Right lobe of liver (tissue), 6 donors: ENCODE results near the gene CCDC92. TPM values are rescaled to one million over a fixed set of nuclear protein-coding genes. Genes with fewer than 3 reads are reported as not detected.

Source experiments
- ATAC-seq, 4 donors: fragments of 200-7000 bp; cut with Tn5 transposase; one replicate each; pipeline ENCODE4 v1.9.1; 2020; ENCODE audit warnings: mild to moderate bottlenecking in 4 of 4, moderate library complexity in 4 of 4
- DNase-seq, 3 donors: peaks; one replicate each; pipeline ENCODE4 v3.0.0-alpha.2; 2020
- H3K27ac ChIP-seq, 3 donors: fragments of 200-600 bp; one replicate each; pipeline ENCODE4 v1.8.0; 2022
- H3K27me3 ChIP-seq, 2 donors: fragments of 200-600 bp; one replicate each; pipeline ENCODE4 v1.8.0; 2022
- H3K36me3 ChIP-seq, 4 donors: fragments of 200-600 bp; sonication (generic) in 1 of 4; one replicate each; pipeline versions ENCODE4 v1.5.1 to v1.8.0; 2017 to 2022; ENCODE audit warnings: control low read depth in 1 of 4
- H3K4me1 ChIP-seq, 4 donors: fragments of 200-600 bp; sonication (generic) in 1 of 4; one replicate each; pipeline versions ENCODE4 v1.5.1 to v1.8.0; 2017 to 2022; ENCODE audit warnings: control low read depth in 1 of 4
- H3K4me3 ChIP-seq, 3 donors: fragments of 200-600 bp; one replicate each; pipeline ENCODE4 v1.8.0; 2022
- H3K9me3 ChIP-seq, 4 donors: fragments of 200-600 bp; sonication (generic) in 1 of 4; one replicate each; pipeline versions ENCODE4 v1.5.1 to v1.8.0; 2017 to 2022; ENCODE audit warnings: control low read depth in 1 of 4
- POLR2A ChIP-seq: fragments of 450-650 bp; IDR thresholded peaks from one replicate; pipeline ENCODE4 v1.6.1; 2017; ENCODE audit warnings: antibody characterized with exemption, mild to moderate bottlenecking
- WGBS: methylation state at CpG from one replicate; pipeline ENCODE4 v1.1.6; 2018; ENCODE audit warnings: low coverage, low lambda C conversion rate; ENCODE audit not compliant: insufficient coverage; ENCODE audit errors: missing lambda C conversion rate; 5-methylcytosine and 5-hydroxymethylcytosine counted together
- intact Hi-C, 2 donors: fragments of 100-400 bp; cut with DNase I; formaldehyde crosslinking; loops; one replicate each; pipeline versions ENCODE4 v1.11.2 to v1.14.1; 2022
- total RNA-seq, 6 experiments: library from RNA; depleted of rRNA in 2 of 6; stranded (reverse); fragments of >200 nt in 2 of 6; fragmentation: NEBNext Ultra II Directional in 3 of 6; extraction: Animal tissue kit (Norgen Biotek cat#: 25700) in 3 of 6; gene quantifications; one replicate each; pipeline versions ENCODE4 v1.1.0 to v1.2.4, GENCODE V29; 2016 to 2023
- TF ChIP-seq, protein P1 (sequence below), 4 donors: fragments of 200-600 bp in 3 of 4; fragments of 450-650 bp in 1 of 4; IDR thresholded peaks; one replicate each; pipeline versions ENCODE4 v1.5.1 to v1.8.0; 2016 to 2022; ENCODE audit warnings: antibody characterized with exemption in 4 of 4, mild to moderate bottlenecking in 2 of 4
- donor health status: DM: no; HTN: yes; CAD: no.
- donor health status: DM: no; HTN: no; CAD: no.
- donor health status: DM: no; HTN: no; CAD: no.
- donor health status: DM: no; HTN: yes; CAD: no.
- donor health status: DM: no; HTN: yes; CAD: no.

Gene CCDC92
- total RNA-seq, 6 experiments from 2014 or later: 12.5 to 17.5 (median 16.1) TPM

- no peak overlapping the region for H3K27ac ChIP-seq
- ATAC-seq: no peak
- H3K4me1 ChIP-seq: no peaks in the 10 kb centered on the region
- TF ChIP-seq, protein P1, sequence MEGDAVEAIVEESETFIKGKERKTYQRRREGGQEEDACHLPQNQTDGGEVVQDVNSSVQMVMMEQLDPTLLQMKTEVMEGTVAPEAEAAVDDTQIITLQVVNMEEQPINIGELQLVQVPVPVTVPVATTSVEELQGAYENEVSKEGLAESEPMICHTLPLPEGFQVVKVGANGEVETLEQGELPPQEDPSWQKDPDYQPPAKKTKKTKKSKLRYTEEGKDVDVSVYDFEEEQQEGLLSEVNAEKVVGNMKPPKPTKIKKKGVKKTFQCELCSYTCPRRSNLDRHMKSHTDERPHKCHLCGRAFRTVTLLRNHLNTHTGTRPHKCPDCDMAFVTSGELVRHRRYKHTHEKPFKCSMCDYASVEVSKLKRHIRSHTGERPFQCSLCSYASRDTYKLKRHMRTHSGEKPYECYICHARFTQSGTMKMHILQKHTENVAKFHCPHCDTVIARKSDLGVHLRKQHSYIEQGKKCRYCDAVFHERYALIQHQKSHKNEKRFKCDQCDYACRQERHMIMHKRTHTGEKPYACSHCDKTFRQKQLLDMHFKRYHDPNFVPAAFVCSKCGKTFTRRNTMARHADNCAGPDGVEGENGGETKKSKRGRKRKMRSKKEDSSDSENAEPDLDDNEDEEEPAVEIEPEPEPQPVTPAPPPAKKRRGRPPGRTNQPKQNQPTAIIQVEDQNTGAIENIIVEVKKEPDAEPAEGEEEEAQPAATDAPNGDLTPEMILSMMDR (IDR thresholded peaks at IDR 0.05): no peak
- TF ChIP-seq POLR2A: no peak
- no peak for DNase-seq
- H3K9me3 ChIP-seq: no peaks in the 10 kb centered on the region
- 64% methylated on average over 2 of the region's 2 CpGs for WGBS
- no peaks in the 10 kb centered on the region for H3K36me3 ChIP-seq
- intact Hi-C loops: no loop called here
- H3K4me3 ChIP-seq: no peak overlapping the region
- H3K27me3 ChIP-seq: no peaks in the 10 kb centered on the region
These were observed 49.6 kb downstream of the CCDC92 start for GRCh38 chr12:123923038-123923437.

DNA sequence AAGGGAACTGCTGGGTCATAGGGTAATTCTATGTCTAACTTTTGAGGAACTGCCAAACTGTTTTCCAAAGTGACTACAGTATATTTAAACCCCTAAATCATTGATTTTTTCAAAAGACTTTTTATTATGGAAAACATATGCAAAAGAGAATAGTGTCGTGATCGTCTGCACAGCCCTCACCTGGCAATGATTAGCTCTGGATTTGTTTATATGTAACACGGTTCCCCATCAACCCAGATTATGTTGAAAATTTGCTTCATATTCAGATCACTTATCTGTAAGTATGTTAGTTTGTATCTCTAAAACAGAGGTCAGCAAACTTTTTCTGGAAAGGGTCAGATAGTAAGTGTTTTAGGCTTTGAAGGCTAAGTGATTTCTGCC is 52.7 kb downstream of the CCDC92 start:
- H3K4me1 ChIP-seq: no peaks in the 10 kb centered on the region
- no peak overlapping the region for H3K4me3 ChIP-seq
- no peak overlapping the region for H3K27ac ChIP-seq
- no peaks in the 10 kb centered on the region for H3K9me3 ChIP-seq
- TF ChIP-seq, protein P1 (IDR thresholded peaks at IDR 0.05): no peak
- TF ChIP-seq POLR2A: no peak
- intact Hi-C loops: no loop called here
- ATAC-seq (no peak), DNase-seq (no peak)
- H3K27me3 ChIP-seq: no peaks in the 10 kb centered on the region
- 53% methylated on average over 3 of the region's 3 CpGs for WGBS
- H3K36me3 ChIP-seq: no peaks in the 10 kb centered on the region

DNA sequence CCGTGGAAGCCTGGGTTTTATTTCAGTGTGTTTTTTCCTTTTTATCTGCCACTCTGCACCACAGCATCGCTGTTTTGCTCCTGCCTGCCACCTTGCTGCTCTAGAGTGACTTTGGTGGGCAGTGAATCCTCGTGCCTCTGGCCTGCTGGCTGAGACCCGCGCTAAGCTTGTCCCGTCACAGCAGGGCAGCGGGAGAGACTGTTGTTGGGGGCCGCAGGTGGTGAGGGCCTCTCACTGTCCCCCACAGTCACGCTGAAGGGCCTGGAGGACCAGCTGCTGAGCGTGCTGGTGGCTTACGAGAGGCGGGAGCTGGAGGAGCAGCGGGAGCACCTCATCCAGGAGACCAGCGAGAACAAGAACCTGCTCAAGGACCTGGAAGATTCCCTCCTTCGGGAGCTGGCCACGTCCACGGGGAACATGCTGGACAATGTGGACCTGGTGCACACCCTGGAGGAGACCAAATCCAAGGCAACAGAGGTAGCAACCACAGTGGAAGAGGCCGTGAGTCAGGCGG is 55.2 kb downstream of the CCDC92 start:
- intact Hi-C loops: no loop called here
- Histone ChIP-seq H3K36me3 (no peaks in the 10 kb centered on the region), H3K4me1 (no peaks in the 10 kb centered on the region), H3K27ac (no peak overlapping the region), H3K27me3 (no peaks in the 10 kb centered on the region), H3K9me3 (no peaks in the 10 kb centered on the region), H3K4me3 (no peak overlapping the region)
- WGBS: 57% methylated on average over 3 of the region's 19 CpGs
- TF ChIP-seq, protein P1 (IDR thresholded peaks at IDR 0.05): no peak
- TF ChIP-seq POLR2A: no peak
- DNase-seq: no peak
- no peak for ATAC-seq

GRCh38 chr12:123916729-123917128 is 55.9 kb downstream of the CCDC92 start:
- Histone ChIP-seq H3K4me3 (no peak overlapping the region), H3K9me3 (no peaks in the 10 kb centered on the region), H3K36me3 (no peaks in the 10 kb centered on the region), H3K27ac (no peak overlapping the region), H3K4me1 (no peaks in the 10 kb centered on the region), H3K27me3 (no peaks in the 10 kb centered on the region)
- intact Hi-C loops: no loop called here
- no peak for DNase-seq
- ATAC-seq: no peak
- 70% methylated on average over 4 of the region's 5 CpGs for WGBS
- no peak for TF ChIP-seq POLR2A
- TF ChIP-seq, protein P1 (IDR thresholded peaks at IDR 0.05): no peak
